GM12865 (cell line): Measurements from ENCODE around the gene EPHB2.

ENCODE experiments used
- DNase-seq: peaks from one replicate; pipeline ENCODE4 v3.0.0; 2010; ENCODE audit warnings: low read depth
- H3K4me3 ChIP-seq: 2 replicates; pipeline ENCODE4 v1.5.1; 2011; ENCODE audit warnings: mild to moderate bottlenecking, low read depth, low read length, control low read depth
- TF ChIP-seq, protein P1 (sequence below): IDR thresholded peaks from 2 replicates; pipeline ENCODE4 v1.5.1; 2011; ENCODE audit warnings: low read length, control low read depth, low read depth, inconsistent platforms; ENCODE audit not compliant: insufficient read depth; ENCODE audit errors: missing control alignments

Gene EPHB2

DNA sequence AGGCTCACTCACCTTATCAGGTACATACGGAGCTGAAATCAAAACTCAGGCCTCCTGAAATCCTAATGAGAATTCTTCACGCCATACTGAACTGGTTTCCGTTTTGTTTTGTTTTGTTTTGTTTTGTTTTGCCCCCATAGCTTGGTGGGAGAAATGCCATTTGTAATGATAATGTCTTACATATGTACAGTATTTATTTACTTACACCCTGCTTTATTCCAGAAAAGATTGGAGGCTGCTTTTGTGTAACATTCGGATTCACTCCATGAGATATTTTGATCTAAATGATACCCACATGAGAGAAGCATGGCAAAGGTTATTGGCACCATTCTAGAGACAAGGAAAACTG is 84.7 kb downstream of the EPHB2 start:
- no peak overlapping the region for H3K4me3 ChIP-seq
- TF ChIP-seq, protein P1, sequence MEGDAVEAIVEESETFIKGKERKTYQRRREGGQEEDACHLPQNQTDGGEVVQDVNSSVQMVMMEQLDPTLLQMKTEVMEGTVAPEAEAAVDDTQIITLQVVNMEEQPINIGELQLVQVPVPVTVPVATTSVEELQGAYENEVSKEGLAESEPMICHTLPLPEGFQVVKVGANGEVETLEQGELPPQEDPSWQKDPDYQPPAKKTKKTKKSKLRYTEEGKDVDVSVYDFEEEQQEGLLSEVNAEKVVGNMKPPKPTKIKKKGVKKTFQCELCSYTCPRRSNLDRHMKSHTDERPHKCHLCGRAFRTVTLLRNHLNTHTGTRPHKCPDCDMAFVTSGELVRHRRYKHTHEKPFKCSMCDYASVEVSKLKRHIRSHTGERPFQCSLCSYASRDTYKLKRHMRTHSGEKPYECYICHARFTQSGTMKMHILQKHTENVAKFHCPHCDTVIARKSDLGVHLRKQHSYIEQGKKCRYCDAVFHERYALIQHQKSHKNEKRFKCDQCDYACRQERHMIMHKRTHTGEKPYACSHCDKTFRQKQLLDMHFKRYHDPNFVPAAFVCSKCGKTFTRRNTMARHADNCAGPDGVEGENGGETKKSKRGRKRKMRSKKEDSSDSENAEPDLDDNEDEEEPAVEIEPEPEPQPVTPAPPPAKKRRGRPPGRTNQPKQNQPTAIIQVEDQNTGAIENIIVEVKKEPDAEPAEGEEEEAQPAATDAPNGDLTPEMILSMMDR, result no peak
- no peak for DNase-seq

DNA sequence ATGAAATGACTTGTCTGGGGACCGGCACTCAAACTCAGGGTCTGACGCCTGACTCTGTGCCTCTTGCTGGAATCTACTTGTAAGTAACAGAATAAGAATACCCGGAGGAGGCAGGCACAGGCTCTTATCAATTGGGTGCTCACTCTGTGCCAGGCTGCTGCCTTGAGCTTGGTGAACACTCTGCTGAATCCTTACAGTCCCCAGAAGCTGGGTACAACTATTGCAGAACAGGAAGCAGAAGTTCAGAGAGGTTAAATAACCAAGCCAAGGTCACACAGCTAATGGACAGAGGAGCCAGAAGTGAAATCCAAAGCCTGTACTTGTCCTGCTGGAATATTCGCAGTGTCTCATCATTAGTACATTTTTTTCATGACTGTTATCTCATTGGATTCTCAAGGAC is 86.0 kb downstream of the EPHB2 start:
- TF ChIP-seq, protein P1, result no peak
- no peak for DNase-seq
- H3K4me3 ChIP-seq, result no peak overlapping the region

DNA sequence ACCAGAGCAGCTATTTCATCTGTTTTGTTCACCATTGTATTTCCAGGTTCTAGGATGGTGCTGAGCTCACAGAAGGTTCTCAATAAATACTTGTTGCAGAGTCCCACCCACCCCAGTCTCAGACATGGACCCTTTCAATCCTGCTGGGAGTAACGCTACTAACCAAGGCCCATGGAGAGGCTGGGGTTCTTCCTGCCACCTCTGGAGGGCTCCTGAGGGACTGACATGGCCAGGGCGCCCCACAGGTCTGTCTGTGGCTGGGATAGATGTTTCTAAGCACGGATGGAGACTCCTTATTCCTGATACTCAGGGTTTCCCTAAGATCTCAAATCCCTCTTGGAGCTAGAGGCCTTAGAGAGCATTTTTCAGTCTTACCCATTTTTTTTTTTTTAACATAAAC is 87.4 kb downstream of the EPHB2 start:
- DNase-seq, result no peak
- H3K4me3 ChIP-seq, result no peak overlapping the region
- TF ChIP-seq, protein P1, result no peak

DNA sequence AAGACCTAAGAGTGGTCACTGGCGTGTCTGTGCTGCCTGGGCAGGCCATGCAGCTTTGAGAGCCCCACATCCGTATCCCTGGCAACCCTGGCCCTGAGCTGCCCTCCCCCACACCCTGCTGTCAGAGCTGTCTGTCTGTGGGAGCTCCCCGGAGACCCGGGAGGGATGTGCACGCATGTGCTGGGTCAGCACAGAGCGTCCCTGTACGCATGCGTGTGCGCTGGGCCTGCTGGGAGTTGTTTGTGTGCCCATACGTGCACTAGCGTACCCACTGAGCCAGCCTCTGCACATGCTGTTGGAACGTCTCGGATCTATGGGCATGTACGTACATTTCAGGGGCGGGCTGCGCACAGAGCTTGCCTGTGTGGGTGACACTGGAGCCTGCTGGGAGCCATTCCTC is 89.3 kb downstream of the EPHB2 start:
- DNase-seq, result peak; percentile 21
- TF ChIP-seq, protein P1, result no peak
- no peak overlapping the region for H3K4me3 ChIP-seq

DNA sequence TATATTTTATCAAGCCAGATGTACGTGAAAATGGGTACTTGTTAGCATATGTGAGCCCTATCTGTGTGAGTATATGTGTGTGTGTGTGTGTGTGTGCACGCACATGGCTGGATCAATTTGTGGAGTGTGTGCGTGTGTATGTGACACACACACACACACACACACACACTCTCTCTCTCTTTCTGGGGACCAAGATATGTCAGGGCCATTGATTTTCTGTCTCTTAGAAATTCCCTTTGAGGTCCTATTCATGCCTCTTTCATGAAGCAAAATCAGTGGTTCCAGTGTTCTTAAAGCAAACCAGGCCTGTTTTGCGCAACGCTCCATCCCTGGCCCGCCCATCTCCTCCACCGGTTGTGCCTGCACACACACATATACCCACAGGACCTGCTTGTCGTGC is 90.0 kb downstream of the EPHB2 start:
- H3K4me3 ChIP-seq, result no peak overlapping the region
- DNase-seq, result no peak
- TF ChIP-seq, protein P1, result no peak

DNA sequence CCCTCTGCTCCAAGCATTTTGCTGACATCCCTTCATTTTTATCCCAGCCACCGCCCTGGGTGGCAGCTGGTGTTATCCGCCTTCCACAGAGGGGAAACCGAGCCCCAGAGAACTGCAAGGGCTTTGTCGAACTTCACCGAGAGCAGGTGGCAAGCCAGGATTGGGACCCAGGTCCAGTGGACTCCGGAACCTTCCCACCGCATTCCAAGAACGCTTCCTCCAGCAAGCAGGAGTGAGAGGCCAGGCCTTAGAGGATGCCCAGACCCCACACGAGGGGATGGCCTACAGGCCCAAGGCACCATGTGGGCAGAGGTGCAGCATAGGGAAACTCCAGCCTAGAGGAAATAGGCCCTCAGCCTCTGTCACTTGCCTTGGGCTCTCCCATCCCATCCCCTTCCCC is 90.7 kb downstream of the EPHB2 start:
- TF ChIP-seq, protein P1, result no peak
- DNase-seq, result no peak
- no peak overlapping the region for H3K4me3 ChIP-seq

GRCh38 chr1:22801761-22802160 is 91.1 kb downstream of the EPHB2 start:
- DNase-seq, result no peak
- TF ChIP-seq, protein P1, result no peak
- no peak overlapping the region for H3K4me3 ChIP-seq
